A549 (cell line): ENCODE results near the gene ZFYVE28. TPM values are rescaled to one million over a fixed set of nuclear protein-coding genes. Genes with fewer than 3 reads are reported as not detected.
"Not testable (repeated sequence)": the region's sequence is repeated elsewhere in the genome, so short reads cannot be mapped to it uniquely, and the experiment has no call there.

Source experiments
- ATAC-seq, 2 experiments: fragments of 200-7000 bp in 1 of 2; fragments of >200 bp in 1 of 2; cut with Nextera tagmentation in 1 of 2; cut with Tn5 transposase in 1 of 2; 3 replicates each; pipeline versions ENCODE4 v1.8.0 to v1.9.1; 2018 to 2020; ENCODE audit warnings: mild to moderate bottlenecking in 1 of 2, moderate library complexity in 1 of 2
- CTCF ChIA-PET: fragments of 300-600 bp; sonication (Branson Sonifier 250); formaldehyde crosslinking; extraction: SDS; loops from one replicate; lab custom pipeline; 2021; ENCODE audit warnings: antibody characterized with exemption, inconsistent platforms; lab: Yijun Ruan, JAX
- POLR2A ChIA-PET: fragments of 350-600 bp; formaldehyde crosslinking; extraction: SDS; loops from one replicate; lab custom pipeline; 2021; ENCODE audit warnings: antibody characterized with exemption, inconsistent platforms; lab: Yijun Ruan, JAX
- DNase-seq, 2 experiments: peaks; one replicate each; pipeline versions ENCODE4 v3.0.0 to v3.0.0-alpha.2; 2011 to 2016; ENCODE audit warnings: low read depth in 1 of 2, low spot score in 1 of 2
- FAIRE-seq: peaks from 2 replicates; lab custom pipeline; 2011; peaks lifted over from hg19 to GRCh38; lab: Jason Lieb, UNC
- H3K27ac ChIP-seq, 2 experiments: fragments of >200 bp; sonication (Bioruptor Twin); formaldehyde crosslinking; 3 replicates each; pipeline ENCODE4 v1.5.1; 2016 to 2017
- H3K4me1 ChIP-seq: fragments of >200 bp; sonication (Bioruptor Twin); formaldehyde crosslinking; 3 replicates; pipeline ENCODE4 v1.6.1; 2016
- H3K4me2 ChIP-seq: fragments of >200 bp; sonication (Bioruptor Twin); formaldehyde crosslinking; 3 replicates; pipeline ENCODE4 v1.6.1; 2016
- H3K4me3 ChIP-seq: fragments of >200 bp; sonication (Bioruptor Twin); formaldehyde crosslinking; 3 replicates; pipeline ENCODE4 v1.5.1; 2016
- H3K9me3 ChIP-seq: fragments of >200 bp; sonication (Bioruptor Twin); formaldehyde crosslinking; 3 replicates; pipeline ENCODE4 v1.6.1; 2016
- CBX2 ChIP-seq: fragments of 200-600 bp; sonication (generic); IDR thresholded peaks from 2 replicates; pipeline ENCODE4 v1.6.1; 2016; ENCODE audit warnings: low read depth, mild to moderate bottlenecking, borderline replicate concordance
- CHD4 ChIP-seq: fragments of 200-600 bp; sonication (generic); IDR thresholded peaks from 2 replicates; pipeline ENCODE4 v1.6.1; 2016; ENCODE audit warnings: antibody characterized with exemption, mild to moderate bottlenecking, borderline replicate concordance
- EP300 ChIP-seq, 2 experiments: fragments of >200 bp; sonication (Bioruptor Twin); formaldehyde crosslinking; IDR thresholded peaks; 2 replicates in 1 of 2; 3 replicates in 1 of 2; pipeline ENCODE4 v1.6.1; 2016 to 2017
- FOSL2 ChIP-seq, 2 experiments: fragments of 450-650 bp in 1 of 2; fragments of >200 bp in 1 of 2; sonication (Bioruptor Twin) in 1 of 2; formaldehyde crosslinking; IDR thresholded peaks; 2 replicates each; pipeline versions ENCODE4 v1.5.0 to v1.6.1; 2016 to 2020; ENCODE audit warnings: mild to moderate bottlenecking in 1 of 2, moderate library complexity in 1 of 2
- FOXS1 ChIP-seq: fragments of 250-450 bp; sonication (Bioruptor Pico); IDR thresholded peaks from 2 replicates; pipeline ENCODE4 v1.5.0; 2020; ENCODE audit warnings: mild to moderate bottlenecking, moderate library complexity
- HDAC2 ChIP-seq: fragments of 200-600 bp; sonication (generic); IDR thresholded peaks from 2 replicates; pipeline ENCODE4 v1.6.1; 2016
- HOXA7 ChIP-seq: fragments of 250-450 bp; sonication (Bioruptor Pico); IDR thresholded peaks from 2 replicates; pipeline ENCODE4 v1.5.0; 2020; ENCODE audit warnings: mild to moderate bottlenecking, moderate library complexity
- HOXB5 ChIP-seq: fragments of 250-450 bp; sonication (Bioruptor Pico); IDR thresholded peaks from 2 replicates; pipeline ENCODE4 v1.5.0; 2020; ENCODE audit warnings: mild to moderate bottlenecking, moderate library complexity
- KDM1A ChIP-seq: fragments of 200-600 bp; sonication (generic); IDR thresholded peaks from 2 replicates; pipeline ENCODE4 v1.6.1; 2016; ENCODE audit warnings: low read depth, mild to moderate bottlenecking
- KDM5A ChIP-seq: fragments of 200-600 bp; sonication (generic); IDR thresholded peaks from 2 replicates; pipeline ENCODE4 v1.6.1; 2016; ENCODE audit warnings: antibody characterized with exemption, mild to moderate bottlenecking
- MAZ ChIP-seq: fragments of 150-350 bp; IDR thresholded peaks from 2 replicates; pipeline ENCODE4 v1.6.1; 2014; ENCODE audit warnings: antibody characterized with exemption, low read depth, low read length, borderline replicate concordance
- NPAS2 ChIP-seq: fragments of 250-450 bp; sonication (Bioruptor Pico); IDR thresholded peaks from 2 replicates; pipeline ENCODE4 v1.8.0; 2022; ENCODE audit warnings: mild to moderate bottlenecking, moderate library complexity, borderline replicate concordance
- POLR2A ChIP-seq: IDR thresholded peaks from 2 replicates; pipeline ENCODE4 v1.6.1; 2012; ENCODE audit warnings: mild to moderate bottlenecking, low read length
- RARB ChIP-seq: fragments of 250-450 bp; sonication (Bioruptor Pico); IDR thresholded peaks from 2 replicates; pipeline ENCODE4 v1.8.0; 2021; ENCODE audit warnings: mild to moderate bottlenecking, moderate library complexity
- RCOR1 ChIP-seq: fragments of 150-350 bp; IDR thresholded peaks from 2 replicates; pipeline ENCODE4 v1.6.1; 2014; ENCODE audit warnings: antibody characterized with exemption, low read length, low read depth
- SMC3 ChIP-seq: fragments of >200 bp; sonication (Bioruptor Twin); formaldehyde crosslinking; IDR thresholded peaks from 3 replicates; pipeline ENCODE4 v1.6.1; 2018; ENCODE audit warnings: inconsistent platforms
- TFCP2L1 ChIP-seq: fragments of 250-450 bp; sonication (Bioruptor Pico); IDR thresholded peaks from 2 replicates; pipeline ENCODE4 v1.5.0; 2021; ENCODE audit warnings: mild to moderate bottlenecking
- TP53 ChIP-seq: fragments of 250-450 bp; sonication (Bioruptor Pico); IDR thresholded peaks from 2 replicates; pipeline ENCODE4 v1.5.0; 2021; ENCODE audit warnings: mild to moderate bottlenecking, moderate library complexity
- ZFP36 ChIP-seq: fragments of 450-650 bp; IDR thresholded peaks from 2 replicates; pipeline ENCODE4 v1.6.1; 2014; ENCODE audit warnings: borderline replicate concordance; ENCODE audit not compliant: partially characterized antibody
- ZSCAN20 ChIP-seq: fragments of 250-450 bp; sonication (Bioruptor Pico); IDR thresholded peaks from 2 replicates; pipeline ENCODE4 v1.8.0; 2022; ENCODE audit warnings: mild to moderate bottlenecking, moderate library complexity
- WGBS: methylation state at CpG from one replicate; pipeline ENCODE4 v1.1.6; 2017; ENCODE audit errors: missing lambda C conversion rate; 5-methylcytosine and 5-hydroxymethylcytosine counted together
- polyA plus RNA-seq, 4 experiments: library from polyadenylated mRNA; depleted of rRNA in 3 of 4; stranded (reverse); fragments of >200 nt; fragmentation: RNase III in 1 of 4; extraction: RNeasy Plus Mini Kit Qiagen cat#74134 plus additional on column Dnase treatment in 1 of 4; gene quantifications; 2 replicates in 3 of 4; 3 replicates in 1 of 4; pipeline ENCODE4 v1.2.3, GENCODE V29; 2011 to 2017
- TF ChIP-seq, protein P1 (sequence below): fragments of 250-450 bp; sonication (Bioruptor Pico); IDR thresholded peaks from 2 replicates; pipeline ENCODE4 v1.5.0; 2021; ENCODE audit warnings: mild to moderate bottlenecking, moderate library complexity, borderline replicate concordance
- TF ChIP-seq, protein P2 (sequence below): IDR thresholded peaks from 2 replicates; pipeline ENCODE4 v1.6.1; 2012
- TF ChIP-seq, protein P3 (sequence below): fragments of 450-650 bp; IDR thresholded peaks from 2 replicates; pipeline ENCODE4 v1.6.1; 2014; ENCODE audit warnings: antibody characterized with exemption
- TF ChIP-seq, protein P4 (sequence below): fragments of 250-450 bp; sonication (Bioruptor Pico); IDR thresholded peaks from 2 replicates; pipeline ENCODE4 v1.5.0; 2020; ENCODE audit warnings: low read depth, mild to moderate bottlenecking, moderate library complexity

Gene ZFYVE28
- polyA plus RNA-seq, 2 of the 4 experiments (the other 2 are of a cell fraction) = 2.1 to 2.3 TPM

DNA sequence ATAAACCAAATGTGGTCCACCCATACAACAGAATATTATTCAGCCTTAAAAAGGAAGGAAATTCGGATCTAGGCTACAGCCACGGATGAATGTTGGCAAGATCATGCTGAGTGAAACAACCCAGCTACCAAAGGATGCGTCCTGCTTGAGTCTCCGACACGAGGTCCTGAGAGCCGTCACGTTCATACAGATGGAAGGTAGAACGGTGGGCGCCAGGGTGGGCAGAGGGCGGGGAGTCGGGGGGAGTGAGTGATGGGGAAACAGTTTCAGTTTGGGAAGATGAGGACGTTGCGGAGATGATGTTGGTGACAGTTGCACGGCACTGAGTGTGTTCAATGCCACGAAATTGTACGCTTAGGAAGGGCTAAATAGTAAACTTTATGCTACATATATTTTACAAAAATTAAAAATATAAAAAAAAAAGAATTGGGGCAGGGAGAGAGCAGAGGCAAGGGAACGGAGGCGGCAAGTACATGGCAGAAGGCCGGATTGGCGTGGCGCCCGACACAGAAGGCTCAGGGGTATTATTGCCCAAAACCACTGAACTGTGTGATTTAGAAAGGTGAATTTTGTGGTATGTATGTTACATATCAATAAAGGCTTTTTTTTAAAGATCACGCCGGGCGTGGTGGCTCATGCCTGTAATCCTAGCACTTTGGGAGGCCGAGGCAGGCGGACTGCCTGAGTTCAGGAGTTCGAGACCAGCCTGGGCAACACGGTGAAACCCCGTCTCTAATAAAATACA is 141.7 kb downstream of the ZFYVE28 start:
- DNase-seq (no peak), ATAC-seq (no peak), FAIRE-seq (no peak)
- H3K4me2 ChIP-seq = no peak overlapping the region
- H3K9me3 ChIP-seq = no peaks in the 10 kb centered on the region
- no peak overlapping the region for H3K4me3 ChIP-seq
- TF ChIP-seq TP53 = no peak
- TF ChIP-seq HOXB5 = no peak
- TF ChIP-seq, protein P1, sequence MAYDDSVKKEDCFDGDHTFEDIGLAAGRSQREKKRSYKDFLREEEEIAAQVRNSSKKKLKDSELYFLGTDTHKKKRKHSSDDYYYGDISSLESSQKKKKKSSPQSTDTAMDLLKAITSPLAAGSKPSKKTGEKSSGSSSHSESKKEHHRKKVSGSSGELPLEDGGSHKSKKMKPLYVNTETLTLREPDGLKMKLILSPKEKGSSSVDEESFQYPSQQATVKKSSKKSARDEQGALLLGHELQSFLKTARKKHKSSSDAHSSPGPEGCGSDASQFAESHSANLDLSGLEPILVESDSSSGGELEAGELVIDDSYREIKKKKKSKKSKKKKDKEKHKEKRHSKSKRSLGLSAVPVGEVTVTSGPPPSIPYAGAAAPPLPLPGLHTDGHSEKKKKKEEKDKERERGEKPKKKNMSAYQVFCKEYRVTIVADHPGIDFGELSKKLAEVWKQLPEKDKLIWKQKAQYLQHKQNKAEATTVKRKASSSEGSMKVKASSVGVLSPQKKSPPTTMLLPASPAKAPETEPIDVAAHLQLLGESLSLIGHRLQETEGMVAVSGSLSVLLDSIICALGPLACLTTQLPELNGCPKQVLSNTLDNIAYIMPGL = no peak
- no peak for TF ChIP-seq FOSL2 (IDR thresholded peaks at IDR 0.05)
- TF ChIP-seq FOSL2 (CRISPR knock-in tag; IDR thresholded peaks at IDR 0.05) = no peak
- TF ChIP-seq RCOR1 = no peak
- no peak for TF ChIP-seq KDM5A
- POLR2A ChIA-PET = no interaction called here
- WGBS = 89% methylated on average over 29 of the region's 30 CpGs
- no peaks in the 10 kb centered on the region for H3K4me1 ChIP-seq
- CTCF ChIA-PET = no interaction called here
- H3K27ac ChIP-seq = no peak overlapping the region

DNA sequence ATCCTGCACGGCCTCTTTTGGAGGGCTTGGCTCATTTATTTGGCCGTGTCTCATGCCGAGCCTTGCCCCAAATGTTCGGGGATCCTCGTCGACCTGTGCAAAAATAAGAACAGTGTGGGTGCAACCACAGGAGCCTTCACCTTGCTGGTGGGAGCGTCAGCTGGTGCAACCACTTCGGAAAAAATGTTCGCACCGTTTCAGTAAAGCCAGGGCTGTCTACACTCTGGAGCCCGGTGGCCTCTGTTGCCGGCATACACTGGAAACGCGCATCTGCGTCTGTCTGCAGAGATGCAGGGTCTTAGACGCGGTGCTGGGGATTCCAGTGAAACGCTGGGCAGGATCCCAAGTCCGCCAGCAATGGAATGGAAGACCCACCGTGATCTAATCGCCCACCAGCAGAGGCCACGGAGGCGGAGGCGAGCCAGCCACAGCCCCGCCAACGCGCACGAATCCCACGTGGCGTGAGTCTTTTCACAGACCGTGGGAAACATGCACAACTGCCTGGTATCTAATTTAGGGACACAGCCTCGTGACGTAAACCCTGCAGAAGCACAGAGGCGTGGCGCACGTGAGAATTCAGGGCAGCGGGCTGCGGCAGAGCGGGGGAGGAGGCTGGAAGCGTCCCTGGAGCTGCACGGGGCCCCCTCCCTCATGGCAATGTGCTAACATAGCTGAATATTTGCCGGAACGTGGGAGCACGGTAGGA is 142.7 kb downstream of the ZFYVE28 start:
- CTCF ChIA-PET = no interaction called here
- POLR2A ChIA-PET = no interaction called here
- TF ChIP-seq MAZ = no peak
- TF ChIP-seq ZFP36 = no peak

DNA sequence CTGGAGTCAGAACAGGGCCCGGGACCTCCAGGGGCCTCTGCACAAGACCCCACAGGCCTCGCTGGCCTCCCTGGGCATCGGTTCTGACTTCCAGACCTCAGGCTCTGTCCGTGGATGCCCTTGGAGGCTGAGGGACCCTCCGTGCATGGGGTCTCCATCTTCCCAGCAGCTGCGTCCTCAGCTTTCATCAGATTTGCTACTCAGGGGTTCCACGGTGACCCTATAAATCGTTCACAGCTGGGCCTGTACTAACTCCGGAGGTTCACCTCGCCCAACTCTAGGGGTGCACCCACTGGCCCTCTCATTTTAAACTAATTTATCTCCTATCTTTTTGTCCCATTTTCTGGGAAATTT is 143.4 kb downstream of the ZFYVE28 start:
- WGBS = 72% methylated on average over 8 of the region's 10 CpGs
- POLR2A ChIA-PET, H3K4me1 ChIP-seq, DNase-seq, H3K4me2 ChIP-seq, H3K27ac ChIP-seq, FAIRE-seq, H3K4me3 ChIP-seq, ATAC-seq, H3K9me3 ChIP-seq: not testable (repeated sequence)
- CTCF ChIA-PET = interaction anchor here (1.2 kb wide), 1 partner anchor 167 kb away, joined by 3 read pairs; no protein-coding TSS in a partner anchor

More for the DNA sequence above, 142.7 kb downstream of the ZFYVE28 start:
- FAIRE-seq = no peak
- H3K4me1 ChIP-seq = no peaks in the 10 kb centered on the region
- no peak for ATAC-seq
- H3K4me2 ChIP-seq = no peak overlapping the region
- no peaks in the 10 kb centered on the region for H3K9me3 ChIP-seq
- H3K27ac ChIP-seq = no peak overlapping the region
- H3K4me3 ChIP-seq = no peak overlapping the region
- 89% methylated on average over 44 of the region's 44 CpGs for WGBS
- DNase-seq = no peak

DNA sequence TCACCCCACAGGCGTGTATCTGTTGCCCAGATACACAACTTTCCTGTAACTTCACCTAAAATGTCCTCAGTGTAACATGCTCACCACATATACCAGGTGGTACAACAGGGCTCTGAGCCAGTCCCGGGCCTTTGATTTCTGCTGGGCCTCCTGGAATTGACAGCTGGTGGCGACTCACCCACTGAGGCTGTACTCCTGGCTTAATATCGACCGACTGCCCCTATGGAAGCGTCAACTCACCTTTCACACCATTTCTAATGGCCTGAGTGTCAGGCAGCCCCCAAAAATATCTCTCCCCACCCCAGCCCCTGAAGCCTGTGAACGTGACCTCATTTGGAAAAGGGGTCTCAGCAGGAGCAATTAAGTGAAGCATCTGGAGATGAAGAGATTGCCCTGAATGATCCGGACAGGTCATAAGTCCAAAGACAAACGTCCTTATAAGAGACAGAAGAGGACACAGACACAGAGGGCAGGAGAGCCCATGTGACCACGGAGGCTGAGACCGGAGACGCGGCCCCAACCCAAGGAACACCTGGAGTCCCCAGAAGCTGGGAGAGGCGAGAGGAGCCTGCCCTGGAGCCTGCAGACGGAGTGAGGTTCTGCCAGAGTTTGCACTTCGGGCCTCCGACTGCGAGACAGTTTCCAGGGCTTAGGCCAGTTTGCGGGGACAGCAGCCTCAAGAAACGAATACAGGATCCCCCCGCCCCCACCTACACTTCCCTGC is 144.0 kb downstream of the ZFYVE28 start:
- no peak for ATAC-seq
- no peak for FAIRE-seq
- H3K9me3 ChIP-seq = no peaks in the 10 kb centered on the region
- H3K4me3 ChIP-seq = no peak overlapping the region
- ChIA-PET POLR2A (no interaction called here), CTCF (interaction anchor here (1.2 kb wide), 1 partner anchor 167 kb away, joined by 3 read pairs; no protein-coding TSS in a partner anchor)
- no peak overlapping the region for H3K27ac ChIP-seq
- TF ChIP-seq, protein P2, sequence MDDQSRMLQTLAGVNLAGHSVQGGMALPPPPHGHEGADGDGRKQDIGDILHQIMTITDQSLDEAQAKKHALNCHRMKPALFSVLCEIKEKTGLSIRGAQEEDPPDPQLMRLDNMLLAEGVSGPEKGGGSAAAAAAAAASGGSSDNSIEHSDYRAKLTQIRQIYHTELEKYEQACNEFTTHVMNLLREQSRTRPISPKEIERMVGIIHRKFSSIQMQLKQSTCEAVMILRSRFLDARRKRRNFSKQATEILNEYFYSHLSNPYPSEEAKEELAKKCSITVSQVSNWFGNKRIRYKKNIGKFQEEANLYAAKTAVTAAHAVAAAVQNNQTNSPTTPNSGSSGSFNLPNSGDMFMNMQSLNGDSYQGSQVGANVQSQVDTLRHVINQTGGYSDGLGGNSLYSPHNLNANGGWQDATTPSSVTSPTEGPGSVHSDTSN = no peak
- TF ChIP-seq ZSCAN20 (CRISPR knock-in tag) = no peak
- no peak for TF ChIP-seq HOXA7 (CRISPR knock-in tag)
- TF ChIP-seq FOXS1 (CRISPR knock-in tag) = no peak
- TF ChIP-seq, protein P3, sequence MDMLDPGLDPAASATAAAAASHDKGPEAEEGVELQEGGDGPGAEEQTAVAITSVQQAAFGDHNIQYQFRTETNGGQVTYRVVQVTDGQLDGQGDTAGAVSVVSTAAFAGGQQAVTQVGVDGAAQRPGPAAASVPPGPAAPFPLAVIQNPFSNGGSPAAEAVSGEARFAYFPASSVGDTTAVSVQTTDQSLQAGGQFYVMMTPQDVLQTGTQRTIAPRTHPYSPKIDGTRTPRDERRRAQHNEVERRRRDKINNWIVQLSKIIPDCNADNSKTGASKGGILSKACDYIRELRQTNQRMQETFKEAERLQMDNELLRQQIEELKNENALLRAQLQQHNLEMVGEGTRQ = no peak
- no peak for TF ChIP-seq RARB
- no peak for TF ChIP-seq HDAC2
- TF ChIP-seq, protein P4, sequence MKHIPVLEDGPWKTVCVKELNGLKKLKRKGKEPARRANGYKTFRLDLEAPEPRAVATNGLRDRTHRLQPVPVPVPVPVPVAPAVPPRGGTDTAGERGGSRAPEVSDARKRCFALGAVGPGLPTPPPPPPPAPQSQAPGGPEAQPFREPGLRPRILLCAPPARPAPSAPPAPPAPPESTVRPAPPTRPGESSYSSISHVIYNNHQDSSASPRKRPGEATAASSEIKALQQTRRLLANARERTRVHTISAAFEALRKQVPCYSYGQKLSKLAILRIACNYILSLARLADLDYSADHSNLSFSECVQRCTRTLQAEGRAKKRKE (CRISPR knock-in tag) = no peak
- no peak for TF ChIP-seq KDM5A
- TF ChIP-seq CBX2 = no peak
- no peak for TF ChIP-seq SMC3
- no peak for TF ChIP-seq KDM1A
- no peak for TF ChIP-seq TFCP2L1 (CRISPR knock-in tag)
- no peak for TF ChIP-seq POLR2A
- TF ChIP-seq CHD4 = no peak
- no peak for TF ChIP-seq NPAS2 (CRISPR knock-in tag)
- TF ChIP-seq EP300 (IDR thresholded peaks at IDR 0.05) = no peak
- DNase-seq = no peak
- no peaks in the 10 kb centered on the region for H3K4me1 ChIP-seq
- 80% methylated on average over 16 of the region's 21 CpGs for WGBS
- no peak overlapping the region for H3K4me2 ChIP-seq
